Fibroblast of gingiva (primary cell): ENCODE measurements around the gene GRM1.

Experiments used
- DNase-seq: peaks from one replicate; pipeline ENCODE4 v3.0.0-alpha.2; 2011; ENCODE audit warnings: low read depth

Gene GRM1

DNA sequence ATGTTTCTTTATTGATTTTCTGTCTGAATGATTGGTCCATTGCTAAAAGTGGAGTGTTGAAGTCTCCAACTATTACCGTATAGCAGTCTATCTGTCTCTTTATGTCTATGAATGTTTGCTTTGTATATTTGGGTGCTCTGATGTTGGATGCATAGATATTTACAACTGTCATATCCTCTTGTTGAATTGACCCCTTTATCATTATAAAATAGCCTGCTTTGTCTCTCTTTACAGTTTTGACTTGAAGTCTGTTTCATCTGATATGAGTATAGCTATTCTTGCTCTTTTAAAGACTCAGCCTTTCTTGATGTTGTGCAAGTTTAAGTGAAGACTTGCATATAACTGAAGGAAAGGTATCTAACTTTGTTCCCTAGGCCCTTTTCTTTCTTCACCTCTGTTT, 341.0 kb downstream of the GRM1 start:
- no peak for DNase-seq

DNA sequence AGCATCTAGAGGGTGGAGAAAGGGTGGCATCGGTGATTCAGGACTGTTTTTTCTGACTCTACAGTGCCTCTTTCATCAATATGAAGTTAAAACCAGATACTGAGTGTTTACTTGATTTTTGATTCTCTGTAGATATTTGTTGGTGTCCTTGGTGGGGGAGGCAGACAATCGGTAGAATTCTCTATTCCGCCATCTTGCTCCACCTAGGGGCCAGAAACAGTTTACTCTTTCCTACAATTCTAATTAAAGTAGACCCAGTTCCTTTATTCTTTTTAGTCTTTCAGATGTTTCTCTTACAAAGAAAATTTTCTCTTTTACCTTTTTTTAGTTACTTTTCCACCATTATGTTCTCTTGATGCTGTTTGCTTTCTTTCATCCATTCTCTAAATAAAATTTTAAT, 352.6 kb downstream of the GRM1 start:
- DNase-seq, result no peak

DNA sequence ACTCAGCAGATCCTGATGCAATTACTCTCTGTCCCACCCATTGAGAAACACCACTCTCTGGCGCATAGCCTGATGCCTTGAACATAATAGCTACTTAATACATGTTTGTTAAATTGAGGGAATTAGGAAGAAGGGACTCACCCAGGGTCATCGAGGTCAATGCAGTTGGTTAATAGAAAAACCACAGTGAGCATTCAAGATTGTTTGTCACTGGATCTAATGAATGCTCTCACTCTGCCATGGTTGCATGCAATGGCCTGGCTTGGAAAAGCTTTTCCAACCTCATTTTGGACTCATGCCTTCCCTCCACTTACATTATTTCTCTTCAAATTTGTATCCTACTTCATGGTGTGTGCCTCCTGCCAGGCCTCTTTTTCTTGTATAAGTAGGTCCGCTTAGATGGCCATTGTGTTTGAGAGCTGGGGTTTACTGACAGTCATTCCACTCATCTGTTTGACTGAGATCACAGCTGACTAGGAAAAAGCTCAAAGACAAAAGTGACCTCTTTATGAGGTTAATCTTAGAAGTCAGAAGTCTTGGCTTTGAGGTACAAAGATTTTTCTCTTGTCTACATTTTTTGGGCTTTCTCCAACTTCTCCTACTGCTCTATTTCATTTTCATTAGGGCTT, 360.0 kb downstream of the GRM1 start:
- DNase-seq, result no peak

DNA sequence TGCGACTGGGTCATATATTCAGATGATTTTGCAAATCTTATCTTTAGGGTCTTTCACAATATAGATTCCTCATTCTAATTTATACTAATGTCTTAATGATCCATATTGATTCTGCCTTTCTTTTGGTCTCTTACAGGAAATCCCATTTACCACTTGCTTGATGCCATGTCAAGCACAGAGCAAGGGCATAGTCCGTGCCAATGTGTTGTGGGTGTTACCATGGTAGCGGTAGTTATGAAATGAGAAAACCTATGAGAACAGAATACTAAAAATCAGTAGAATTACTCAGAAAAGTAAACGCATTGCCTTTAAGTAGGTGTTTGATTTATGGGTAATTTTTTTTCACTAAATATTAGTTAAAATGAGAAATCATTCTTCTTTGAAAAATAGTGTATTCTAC, 360.9 kb downstream of the GRM1 start:
- DNase-seq, result no peak

DNA sequence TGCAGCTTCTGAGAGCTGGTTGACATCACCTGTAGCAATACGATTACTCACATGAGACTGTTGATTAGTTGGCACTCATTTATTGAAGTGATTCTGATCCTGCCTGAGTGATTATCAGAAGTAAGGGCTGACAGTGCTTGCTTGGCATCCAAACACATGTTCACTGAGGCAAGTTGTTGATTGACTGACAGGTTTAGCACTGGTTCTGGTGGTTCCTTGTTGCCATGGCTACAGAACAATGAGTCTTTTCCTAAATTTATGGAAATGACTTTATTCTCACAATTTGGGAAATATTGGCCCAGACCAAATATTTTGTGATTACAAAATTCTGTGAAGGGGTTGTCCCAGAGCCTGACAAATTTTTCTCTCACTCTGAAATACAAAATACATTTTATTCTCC, 368.8 kb downstream of the GRM1 start:
- no peak for DNase-seq

DNA sequence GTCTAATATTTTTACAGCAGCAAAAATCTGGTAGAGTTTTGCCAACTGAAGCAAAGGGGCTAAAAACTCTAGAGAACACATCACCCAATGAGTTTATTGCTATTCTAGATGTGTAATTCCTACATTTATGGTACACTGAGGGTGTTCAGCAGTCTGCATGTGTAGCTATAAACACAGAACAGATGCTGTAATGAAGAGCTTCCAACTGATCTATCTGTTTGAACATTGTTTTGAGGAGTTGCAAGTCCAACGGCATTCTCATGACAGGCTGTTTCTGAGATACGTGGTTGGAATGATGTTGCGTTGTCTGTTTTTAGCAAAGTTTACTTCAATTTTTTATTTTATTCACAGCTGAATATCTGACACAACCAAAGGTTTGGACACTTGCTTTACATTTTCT, 373.6 kb downstream of the GRM1 start:
- DNase-seq, result no peak

DNA sequence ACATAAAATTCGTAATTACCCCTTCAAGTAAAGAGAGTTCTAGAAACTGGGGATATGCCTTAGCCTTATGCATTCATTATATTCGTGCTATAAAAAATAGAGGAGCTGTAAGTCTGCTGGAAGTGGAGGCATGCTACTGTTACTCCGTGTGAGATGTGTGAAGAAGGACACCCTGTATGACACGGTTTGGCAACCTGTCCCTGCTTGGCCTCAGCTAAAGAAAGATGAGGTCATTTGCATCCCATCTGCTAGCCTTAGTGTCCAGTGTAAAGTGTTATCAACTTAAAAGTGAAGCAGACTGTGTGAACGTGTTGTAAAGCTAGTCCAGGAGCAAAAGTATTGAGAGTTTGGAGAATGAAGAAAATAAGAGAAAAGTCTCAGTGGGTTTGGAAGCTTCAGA, 379.7 kb downstream of the GRM1 start:
- DNase-seq, result no peak

DNA sequence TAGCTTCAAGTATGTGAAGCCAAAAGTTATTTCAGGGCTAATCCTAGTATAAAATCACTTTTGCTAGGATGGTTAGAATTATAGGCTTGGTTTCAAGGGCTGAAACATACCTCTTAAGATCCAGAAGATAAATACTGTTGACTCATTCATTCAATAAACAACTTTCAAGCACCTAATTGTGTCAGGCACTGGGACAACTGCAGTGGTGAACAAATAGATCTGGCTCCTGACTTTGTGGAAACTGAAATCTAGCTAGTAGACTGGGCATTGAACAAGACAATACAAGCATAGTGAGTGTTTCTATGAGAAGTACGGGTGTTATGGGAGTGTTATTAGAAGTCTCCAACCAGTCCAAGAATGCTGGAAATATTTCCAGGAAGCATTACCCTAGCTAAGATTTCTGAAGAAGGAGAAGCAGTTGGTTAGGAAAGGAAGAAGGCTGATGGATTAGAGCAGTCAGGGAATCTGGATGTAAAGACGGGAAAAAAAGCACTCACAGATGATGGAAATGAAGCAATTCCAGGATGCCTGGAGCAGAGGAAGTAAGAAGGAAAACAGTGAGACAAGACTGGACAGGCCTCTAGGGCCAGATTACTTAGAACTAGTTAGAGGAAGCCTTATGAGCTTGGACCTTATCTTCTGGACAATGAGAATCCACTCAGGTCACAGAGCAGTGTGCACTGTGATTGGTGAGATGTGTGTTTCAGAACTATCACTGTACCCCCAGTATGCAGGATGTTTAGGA, 382.2 kb downstream of the GRM1 start:
- DNase-seq, result no peak

DNA sequence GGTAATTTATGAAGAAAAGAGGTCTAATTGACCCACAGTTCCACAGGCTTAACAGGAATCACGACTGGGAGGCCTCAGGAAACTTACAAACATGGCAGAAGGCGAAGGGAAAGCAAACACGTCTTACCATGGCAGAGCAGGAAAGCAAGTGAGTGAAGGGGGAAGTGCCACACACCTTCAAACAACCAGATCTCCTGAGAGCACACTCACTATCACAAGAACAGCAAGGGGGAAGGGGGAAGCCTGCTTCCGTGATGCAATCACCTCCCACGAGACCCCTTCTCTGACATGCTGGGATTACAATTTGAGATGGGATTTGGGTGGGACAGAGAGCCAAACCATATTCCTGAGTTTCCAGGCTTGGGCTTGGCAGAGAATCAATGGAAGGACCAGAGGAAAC, 390.7 kb downstream of the GRM1 start:
- DNase-seq, result no peak

DNA sequence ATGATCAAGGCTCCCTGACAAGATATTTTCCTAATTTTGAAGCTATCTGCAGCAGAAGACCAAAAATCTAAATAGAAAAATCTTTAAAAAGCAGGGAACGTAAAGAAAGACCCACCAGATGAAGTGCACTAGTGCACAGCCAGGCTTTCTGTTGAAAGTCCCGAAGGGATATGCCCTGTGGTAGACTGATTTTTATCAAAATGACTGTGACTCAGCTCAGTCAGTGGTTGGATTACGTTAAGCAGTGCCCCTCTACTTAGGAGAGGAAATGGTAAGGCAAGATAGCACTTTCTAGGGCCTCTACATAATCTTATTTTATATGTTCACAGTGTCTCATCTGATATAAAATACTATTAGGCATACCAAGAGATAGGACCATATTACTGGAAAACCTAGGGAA, 391.4 kb downstream of the GRM1 start:
- DNase-seq, result no peak

DNA sequence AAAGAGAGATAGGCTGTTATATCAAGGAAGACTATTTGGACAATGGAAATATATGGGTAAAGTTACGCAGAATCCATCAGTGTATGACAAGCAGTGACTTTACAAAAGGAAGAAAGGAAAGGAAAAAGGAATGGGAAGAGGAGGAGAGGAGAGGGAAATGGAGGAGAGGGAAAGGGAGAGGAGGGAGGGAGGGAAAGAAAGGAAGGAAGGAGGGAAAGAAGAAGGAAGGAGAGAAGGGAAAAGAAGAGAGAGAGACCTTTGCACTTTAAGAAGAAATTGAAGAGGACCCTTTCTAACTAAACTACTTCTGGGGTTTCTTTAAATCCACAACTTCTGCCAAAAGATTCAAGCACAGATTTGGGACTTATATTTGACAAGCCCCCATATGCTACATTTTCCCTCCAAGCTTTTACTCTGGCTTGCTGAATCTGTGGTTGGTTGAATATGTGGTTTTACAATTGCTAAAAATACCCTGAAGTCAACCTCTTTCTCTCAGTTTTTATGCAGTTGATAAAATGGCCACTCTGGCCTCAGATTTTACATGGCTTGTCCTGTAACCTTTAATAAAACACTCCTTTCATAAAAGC, 394.0 kb downstream of the GRM1 start:
- DNase-seq, result no peak

DNA sequence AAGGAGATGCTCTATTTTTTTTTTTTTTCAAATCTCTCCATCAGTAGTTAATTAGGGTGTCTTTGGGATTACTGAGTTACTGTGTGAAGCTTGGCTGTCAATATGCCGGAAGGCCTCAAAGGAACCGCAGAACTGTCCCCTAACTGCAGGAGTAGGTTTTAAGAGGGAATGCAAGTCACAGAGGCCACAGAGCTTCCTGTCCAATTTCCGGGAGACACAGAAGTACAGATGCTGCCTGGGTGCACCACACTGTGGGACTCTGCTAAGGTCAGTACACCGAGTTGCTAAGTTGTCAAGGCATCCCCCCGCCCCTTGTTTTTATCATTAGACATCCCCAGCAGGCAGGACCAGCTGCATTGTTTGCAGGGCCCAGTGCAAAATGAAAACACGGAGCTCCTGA, 394.6 kb downstream of the GRM1 start:
- DNase-seq, result no peak

DNA sequence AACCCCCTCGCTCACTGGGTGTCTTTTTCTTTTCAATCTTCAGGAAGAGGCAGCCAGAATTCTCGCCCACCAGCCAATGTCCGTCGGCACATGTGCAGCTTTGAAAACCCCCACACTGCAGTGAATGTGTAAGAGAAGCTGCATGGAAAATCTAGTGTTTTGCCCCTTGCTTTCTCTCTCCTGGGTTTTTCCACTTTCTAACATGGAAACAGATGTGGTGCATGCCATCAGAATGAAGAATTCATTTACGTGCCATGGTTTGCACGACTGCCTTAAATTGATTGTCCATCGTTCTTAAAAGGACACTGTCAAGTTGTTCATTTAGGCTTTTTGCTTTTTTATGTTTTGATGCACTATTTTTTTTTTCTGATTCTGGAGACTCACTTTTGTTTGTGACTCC, 397.7 kb downstream of the GRM1 start:
- DNase-seq, result no peak

DNA sequence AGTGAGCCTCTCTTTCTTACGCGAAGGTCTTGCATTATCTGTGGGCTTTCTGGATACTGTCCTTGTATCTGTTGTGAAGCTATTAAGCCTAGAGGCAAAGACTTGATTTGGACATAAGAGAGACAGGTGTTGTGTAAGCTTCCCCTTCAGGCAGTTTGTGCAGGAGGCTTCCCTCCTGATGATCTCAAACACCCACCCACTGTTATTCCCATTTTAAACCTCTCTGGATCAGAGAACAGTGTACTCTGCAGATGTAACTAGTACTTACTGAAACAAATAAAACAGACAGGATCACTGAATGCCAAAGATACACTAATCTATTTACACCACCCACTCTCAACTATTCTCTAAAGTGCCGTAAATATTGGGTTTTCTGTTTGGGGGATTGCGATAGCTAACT, 401.0 kb downstream of the GRM1 start:
- DNase-seq, result no peak

DNA sequence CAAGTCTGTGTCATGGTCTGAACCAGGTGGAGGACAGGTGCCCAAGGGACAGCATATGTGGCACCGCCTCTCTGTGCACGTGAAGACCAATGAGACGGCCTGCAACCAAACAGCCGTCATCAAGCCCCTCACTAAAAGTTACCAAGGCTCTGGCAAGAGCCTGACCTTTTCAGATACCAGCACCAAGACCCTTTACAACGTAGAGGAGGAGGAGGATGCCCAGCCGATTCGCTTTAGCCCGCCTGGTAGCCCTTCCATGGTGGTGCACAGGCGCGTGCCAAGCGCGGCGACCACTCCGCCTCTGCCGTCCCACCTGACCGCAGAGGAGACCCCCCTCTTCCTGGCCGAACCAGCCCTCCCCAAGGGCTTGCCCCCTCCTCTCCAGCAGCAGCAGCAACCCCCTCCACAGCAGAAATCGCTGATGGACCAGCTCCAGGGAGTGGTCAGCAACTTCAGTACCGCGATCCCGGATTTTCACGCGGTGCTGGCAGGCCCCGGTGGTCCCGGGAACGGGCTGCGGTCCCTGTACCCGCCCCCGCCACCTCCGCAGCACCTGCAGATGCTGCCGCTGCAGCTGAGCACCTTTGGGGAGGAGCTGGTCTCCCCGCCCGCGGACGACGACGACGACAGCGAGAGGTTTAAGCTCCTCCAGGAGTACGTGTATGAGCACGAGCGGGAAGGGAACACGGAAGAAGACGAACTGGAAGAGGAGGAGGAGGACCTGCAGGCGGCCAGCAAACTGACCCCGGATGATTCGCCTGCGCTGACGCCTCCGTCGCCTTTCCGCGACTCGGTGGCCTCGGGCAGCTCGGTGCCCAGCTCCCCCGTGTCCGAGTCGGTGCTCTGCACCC, 405.2 kb downstream of the GRM1 start:
- DNase-seq, result peak; percentile 12

DNA sequence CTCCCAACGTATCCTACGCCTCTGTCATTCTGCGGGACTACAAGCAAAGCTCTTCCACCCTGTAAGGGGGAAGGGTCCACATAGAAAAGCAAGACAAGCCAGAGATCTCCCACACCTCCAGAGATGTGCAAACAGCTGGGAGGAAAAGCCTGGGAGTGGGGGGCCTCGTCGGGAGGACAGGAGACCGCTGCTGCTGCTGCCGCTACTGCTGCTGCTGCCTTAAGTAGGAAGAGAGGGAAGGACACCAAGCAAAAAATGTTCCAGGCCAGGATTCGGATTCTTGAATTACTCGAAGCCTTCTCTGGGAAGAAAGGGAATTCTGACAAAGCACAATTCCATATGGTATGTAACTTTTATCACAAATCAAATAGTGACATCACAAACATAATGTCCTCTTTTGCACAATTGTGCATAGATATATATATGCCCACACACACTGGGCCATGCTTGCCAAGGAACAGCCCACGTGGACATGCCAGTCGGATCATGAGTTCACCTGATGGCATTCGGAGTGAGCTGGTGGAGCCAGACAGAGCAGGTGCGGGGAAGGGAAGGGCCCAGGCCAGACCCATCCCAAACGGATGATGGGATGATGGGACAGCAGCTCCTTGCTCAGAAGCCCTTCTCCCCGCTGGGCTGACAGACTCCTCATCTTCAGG, 406.0 kb downstream of the GRM1 start:
- DNase-seq, result no peak

DNA sequence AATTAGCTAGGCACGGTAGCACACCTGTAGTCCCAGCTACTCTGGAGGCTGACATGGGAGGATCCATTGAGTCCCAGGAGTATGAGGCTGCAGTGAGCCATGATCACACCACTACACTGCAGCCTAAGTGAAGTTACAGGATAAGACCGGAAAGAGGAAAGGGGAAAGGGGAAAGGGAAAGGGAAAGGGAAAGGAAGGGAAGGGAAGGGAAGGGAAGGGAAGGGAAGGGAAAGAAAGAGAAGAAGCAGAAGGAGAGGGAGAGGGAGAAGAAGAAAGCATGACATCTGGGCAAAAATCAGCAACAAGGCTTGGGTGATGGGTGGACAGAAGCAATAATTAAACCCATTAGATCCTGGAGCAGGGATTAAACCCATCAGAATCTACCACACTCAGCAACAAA, 413.0 kb downstream of the GRM1 start:
- DNase-seq, result no peak

DNA sequence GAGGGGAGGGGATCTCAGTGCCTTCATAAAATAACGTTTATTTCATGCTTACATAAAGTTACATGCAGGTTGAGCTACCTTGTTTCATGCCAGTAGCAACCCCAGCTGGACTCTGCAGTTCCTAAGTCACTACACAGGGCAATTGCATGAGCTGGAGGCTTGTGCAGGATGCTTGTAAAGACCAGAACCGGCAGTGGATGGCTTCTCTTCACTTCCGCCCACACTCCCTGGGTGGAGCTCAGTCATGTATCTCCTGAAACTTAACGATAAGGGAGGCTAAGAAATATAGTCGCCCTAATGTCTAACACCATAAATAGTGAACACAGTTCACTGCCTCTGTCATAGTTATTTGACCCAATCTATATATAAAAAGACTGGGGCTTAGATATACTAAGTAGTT, 415.3 kb downstream of the GRM1 start:
- DNase-seq, result no peak

DNA sequence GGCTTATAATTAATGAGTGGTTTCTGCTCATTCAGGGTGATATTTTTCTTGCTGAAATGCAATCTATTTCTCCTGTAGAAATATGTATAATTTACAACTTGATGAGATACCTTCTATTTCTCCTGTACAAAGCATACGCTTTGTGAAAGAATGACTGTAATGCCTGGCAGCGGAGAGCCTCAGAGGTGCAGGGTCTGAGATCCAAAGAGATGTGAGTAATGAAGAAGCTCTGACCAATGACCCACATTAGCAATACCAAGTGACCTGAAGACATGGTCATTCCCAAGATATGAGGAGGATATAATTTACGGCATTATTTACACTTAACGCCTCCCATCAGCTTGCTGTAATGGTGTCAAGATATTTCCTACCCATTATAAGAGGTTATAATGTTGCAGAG, 416.4 kb downstream of the GRM1 start:
- DNase-seq, result no peak

DNA sequence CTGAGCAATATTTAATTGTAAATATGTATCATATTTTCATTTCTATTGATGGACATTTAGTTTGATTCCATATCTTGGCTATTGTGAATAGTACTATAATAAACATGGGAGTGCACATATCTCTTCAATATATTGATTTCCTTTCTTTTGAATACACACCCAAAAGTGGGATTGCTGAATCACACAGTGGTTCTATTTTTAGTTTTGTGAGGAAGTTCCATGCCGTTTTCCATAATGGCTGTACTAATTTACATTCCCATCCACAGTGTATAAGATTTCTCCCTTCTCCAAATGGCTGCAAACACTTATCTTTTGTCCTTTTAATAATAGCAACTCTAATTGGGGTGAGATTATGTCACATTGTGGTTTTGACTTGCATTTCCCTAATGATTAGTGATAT, 428.0 kb downstream of the GRM1 start:
- DNase-seq, result no peak

DNA sequence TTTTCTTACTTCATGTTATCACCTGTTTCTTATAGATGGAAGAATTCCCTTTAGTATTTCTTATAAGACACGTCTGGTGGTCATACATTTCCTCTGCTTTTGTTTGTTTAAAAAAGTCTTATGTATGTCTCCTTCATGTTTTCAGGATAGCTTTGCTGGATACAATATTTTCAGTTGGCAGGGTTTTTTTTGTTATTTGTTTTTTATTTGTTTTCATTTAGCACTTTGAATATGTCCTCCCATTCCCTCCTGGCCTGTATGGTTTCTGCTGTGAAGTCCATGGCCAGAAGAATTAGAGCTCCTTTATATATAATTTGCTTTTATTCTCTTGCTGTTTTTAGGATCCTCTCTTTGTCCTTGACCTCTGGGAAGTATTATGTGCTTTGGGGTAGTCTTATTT, 432.1 kb downstream of the GRM1 start:
- DNase-seq, result no peak

DNA sequence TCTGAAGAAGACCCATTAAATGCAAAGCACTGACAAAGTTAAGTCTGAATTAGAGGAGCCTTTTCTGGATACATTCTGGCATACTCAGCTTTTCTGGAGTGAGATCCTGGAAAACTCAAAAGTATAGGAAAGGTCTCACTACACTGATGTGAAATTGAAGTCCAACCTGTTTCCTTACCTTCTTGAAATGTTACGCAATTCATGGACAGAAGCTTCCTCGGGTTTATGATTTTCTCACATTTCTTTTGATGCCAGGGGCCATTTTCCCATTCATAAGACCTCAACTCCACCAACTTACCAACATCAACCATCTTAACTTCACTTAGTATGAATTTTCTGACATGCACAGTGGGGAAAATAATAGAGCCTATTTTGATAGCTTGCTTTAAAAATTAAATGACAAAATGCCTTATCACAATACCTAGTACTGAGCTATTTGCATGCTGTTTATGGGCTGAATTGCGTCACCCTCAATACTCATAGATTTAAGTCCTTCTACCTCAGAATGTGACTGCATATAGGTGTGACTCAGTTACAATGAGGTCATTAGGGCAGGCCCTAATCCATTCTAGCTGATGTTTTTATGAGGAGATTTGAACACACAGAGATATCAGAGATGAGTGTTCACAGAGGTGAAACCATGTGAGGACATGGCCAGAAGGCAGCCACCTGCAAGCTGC, 441.4 kb downstream of the GRM1 start:
- DNase-seq, result no peak
